Astrocyte (in vitro differentiated cells and primary cell): ENCODE results near the gene RRP1.
A peak's percentile ranks its signal among the peaks of the same experiment; 100 is the strongest.

Source experiments
- CTCF ChIP-seq: IDR thresholded peaks from 2 replicates; pipeline ENCODE4 v1.5.1; 2011; ENCODE audit warnings: low read depth, mild to moderate bottlenecking, inconsistent platforms, low read length, moderate library complexity; ENCODE audit not compliant: insufficient read depth
- EZH2 ChIP-seq: IDR thresholded peaks from 2 replicates; pipeline ENCODE4 v1.6.1; 2012; ENCODE audit warnings: mild to moderate bottlenecking, low read length, inconsistent platforms; ENCODE audit not compliant: insufficient read depth

GRCh38 chr21:43810505-43811261 lies 21.3 kb downstream of the RRP1 start:
- peak; percentile 73 for TF ChIP-seq CTCF
- no peak for TF ChIP-seq EZH2
